ENCODE measurements around the gene PARN. TPM values are rescaled to one million over a fixed set of nuclear protein-coding genes. Genes with fewer than 3 reads are reported as not detected.
A peak's percentile ranks its signal among the peaks of the same experiment; 100 is the strongest.
"Not testable (repeated sequence)": the region's sequence is repeated elsewhere in the genome, so short reads cannot be mapped to it uniquely, and the experiment has no call there.

Gene PARN
- total RNA-seq, 1 experiment from 2014 or later: 43.5 TPM

DNA sequence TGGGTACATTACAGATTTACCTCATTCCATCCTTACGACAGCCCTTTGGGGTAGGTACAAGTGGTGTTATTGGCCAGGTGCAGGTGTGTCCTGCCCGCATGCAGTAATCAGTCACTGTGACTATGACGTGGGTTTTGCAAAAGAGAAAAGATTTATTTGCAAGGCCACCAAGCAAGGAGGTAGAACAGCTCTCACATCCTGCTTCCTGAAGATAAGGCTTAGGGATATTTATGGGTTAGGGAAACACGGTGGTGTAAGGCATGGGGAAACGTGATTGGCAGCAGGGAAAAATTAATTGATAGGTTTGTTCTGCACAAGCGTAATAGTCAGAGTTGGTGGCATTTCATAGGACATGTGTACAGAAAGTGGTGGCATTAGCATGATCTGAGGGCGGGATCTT, 214.8 kb downstream of the PARN start:
- no peak for DNase-seq (ENCODE audit: extremely low read depth, low read depth)

DNA sequence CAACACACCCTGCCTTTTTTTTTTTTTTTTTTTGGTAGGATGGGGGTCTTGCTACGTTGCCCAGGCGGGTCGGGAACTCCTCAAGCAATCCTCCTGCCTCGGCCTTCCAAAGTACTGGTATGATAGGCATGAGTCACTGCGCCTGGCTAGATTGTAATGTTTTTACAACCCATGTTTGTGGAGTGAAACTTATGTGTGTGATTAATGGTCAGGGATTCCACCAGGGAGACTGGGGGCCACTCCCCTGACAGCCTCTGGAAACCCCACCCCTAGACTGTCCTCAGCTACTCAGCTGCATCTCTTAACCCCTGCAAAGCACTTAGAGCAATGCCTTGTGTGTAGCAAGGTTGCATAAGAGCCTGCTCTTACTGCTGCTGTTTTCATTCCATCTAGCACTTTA, 220.5 kb downstream of the PARN start:
- peak; percentile 53 for DNase-seq (ENCODE audit: extremely low read depth, low read depth)

DNA sequence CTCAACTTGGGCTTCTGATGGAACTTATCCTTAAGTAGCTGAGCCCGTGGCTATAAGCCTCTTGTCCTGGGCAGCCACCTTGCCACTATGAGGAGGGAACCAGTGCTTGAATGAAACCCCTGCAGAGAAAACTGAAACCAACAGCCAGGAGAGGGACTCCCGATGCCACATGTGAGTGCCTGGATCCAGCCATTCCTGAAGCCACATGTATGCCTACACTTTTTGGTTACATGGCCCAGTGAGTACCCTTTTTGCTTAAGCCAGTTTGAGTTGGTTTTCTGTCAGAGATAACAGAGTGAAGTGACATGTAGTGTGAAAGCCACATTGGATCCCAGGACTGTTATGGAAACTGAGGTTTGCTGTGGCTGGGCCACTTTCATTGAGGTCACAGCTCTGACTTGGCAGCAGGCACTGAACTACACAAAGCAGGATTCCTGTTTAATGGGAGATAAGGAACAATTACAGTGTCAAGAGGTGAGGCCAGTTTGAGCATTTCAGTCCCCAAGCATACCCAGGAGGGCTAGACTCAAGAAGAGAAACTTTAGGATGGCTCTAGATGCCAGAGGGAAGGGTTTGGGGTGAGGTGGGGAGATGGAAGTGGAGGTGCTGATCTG, 222.2 kb downstream of the PARN start:
- no peak for DNase-seq (ENCODE audit: extremely low read depth, low read depth)

DNA sequence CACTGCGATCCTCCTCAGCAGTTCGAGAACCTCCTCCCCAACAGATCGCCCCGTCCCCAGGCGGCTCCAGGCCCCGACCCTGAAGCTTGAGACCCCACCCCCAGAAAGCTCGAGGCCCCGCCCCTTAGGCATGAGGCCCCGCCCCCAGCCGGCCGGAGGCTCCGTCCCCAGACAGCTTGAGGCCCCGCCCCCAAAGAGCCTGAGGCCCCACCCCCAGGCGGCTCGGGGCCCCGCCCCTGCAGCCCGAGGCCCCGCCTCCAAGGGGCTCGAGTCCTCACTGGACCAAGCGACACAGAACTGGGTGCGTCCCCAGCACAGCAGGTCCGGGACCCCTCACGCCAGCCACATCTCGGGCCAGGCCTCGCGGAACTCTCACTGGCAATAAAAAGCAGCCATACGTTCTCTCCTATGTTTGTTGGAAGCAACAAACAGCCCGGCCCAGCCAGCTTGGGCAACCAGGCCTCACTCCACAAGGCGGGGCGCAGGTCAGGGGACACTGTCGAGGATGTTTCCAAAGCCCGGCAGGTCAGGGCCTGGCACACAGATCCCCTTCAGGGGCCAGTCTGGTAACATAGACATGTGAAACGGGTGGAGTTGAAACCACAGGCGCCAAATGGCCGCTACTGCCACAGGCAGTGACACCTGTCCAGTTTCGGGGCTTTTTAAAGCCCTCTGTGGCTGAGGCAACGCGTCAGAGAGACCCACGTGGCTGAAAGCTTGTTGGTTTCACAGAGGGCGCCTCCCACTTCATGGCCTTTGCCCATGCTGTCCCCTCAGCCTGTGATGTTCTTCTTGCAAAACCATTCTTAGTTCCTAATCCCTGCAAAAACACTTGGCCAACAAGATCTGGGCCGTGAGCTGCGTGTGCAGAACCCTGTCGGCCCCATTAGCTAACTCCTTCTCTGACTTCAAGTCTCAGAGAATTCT, 224.2 kb downstream of the PARN start:
- DNase-seq (ENCODE audit: extremely low read depth, low read depth): no peak

- not testable (repeated sequence) for DNase-seq (ENCODE audit: extremely low read depth, low read depth)
Observed at GRCh38 chr16:14403001-14403389, 227.1 kb downstream of the PARN start.

GRCh38 chr16:14402114-14403000, 227.7 kb downstream of the PARN start:
- not testable (repeated sequence) for DNase-seq (ENCODE audit: extremely low read depth, low read depth)

- not testable (repeated sequence) for DNase-seq (ENCODE audit: extremely low read depth, low read depth)
Observed at GRCh38 chr16:14401711-14402061, 228.4 kb downstream of the PARN start.

GRCh38 chr16:14400978-14401710, 228.9 kb downstream of the PARN start:
- not testable (repeated sequence) for DNase-seq (ENCODE audit: extremely low read depth, low read depth)

- no peak for DNase-seq (ENCODE audit: extremely low read depth, low read depth)
Observed at GRCh38 chr16:14400285-14400977, 229.6 kb downstream of the PARN start.

GRCh38 chr16:14399378-14400284, 230.4 kb downstream of the PARN start:
- DNase-seq (ENCODE audit: extremely low read depth, low read depth): peak; percentile 11

- DNase-seq (ENCODE audit: extremely low read depth, low read depth): no peak
Observed at GRCh38 chr16:14398014-14398717, 231.9 kb downstream of the PARN start.

GRCh38 chr16:14395710-14396304, 234.3 kb downstream of the PARN start:
- not testable (repeated sequence) for DNase-seq (ENCODE audit: extremely low read depth, low read depth)

GRCh38 chr16:14394834-14395233, 235.2 kb downstream of the PARN start:
- DNase-seq (ENCODE audit: extremely low read depth, low read depth): no peak

GRCh38 chr16:14392960-14393359, 237.1 kb downstream of the PARN start:
- DNase-seq (ENCODE audit: extremely low read depth, low read depth): no peak

DNA sequence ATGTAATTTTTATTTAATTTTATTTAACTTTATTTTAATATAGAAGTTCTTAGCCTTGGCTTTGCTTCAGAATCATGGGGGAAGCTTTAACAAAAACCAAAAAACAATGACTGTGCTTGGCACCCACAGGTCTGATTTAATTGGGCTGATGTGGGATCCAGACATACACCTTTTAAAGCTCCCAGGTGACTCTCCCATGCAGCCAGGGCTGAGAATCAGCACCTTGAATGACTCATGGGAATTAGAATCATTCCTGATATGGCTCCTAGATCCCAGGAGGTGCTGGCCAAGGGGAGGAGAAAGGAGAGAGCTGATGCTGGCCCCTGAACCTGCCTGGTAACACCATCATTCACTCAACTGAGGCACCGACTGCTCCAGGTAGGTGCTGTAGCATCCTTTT, 240.7 kb downstream of the PARN start:
- DNase-seq (ENCODE audit: extremely low read depth, low read depth): no peak

DNA sequence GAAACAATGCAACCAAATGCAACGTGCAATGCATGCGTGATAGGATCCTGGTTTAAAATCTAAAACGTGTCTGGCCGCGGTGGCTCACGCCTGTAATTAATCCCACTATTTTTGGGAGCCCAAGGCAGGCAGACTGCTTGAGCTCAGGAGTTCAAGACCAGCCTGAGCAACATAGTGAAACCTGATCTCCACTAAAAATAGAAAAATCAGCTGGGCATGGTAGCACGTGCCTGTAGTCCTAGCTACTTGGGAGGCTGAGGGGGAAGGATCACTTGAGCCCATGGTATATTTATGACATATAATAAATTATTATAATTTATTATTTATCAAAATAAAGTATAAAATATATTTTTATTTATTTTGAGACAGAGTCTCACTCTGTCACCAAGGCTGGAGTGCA, 241.8 kb downstream of the PARN start:
- no peak for DNase-seq (ENCODE audit: extremely low read depth, low read depth)

- no peak for DNase-seq (ENCODE audit: extremely low read depth, low read depth)
Observed at GRCh38 chr16:14386115-14386514, 243.9 kb downstream of the PARN start.

Measured in NCI-H460 (cell line).